Left forelimb (tissue), 1 donor: Measurements from ENCODE around the gene IFT122.
"Not testable (repeated sequence)": the region's sequence is repeated elsewhere in the genome, so short reads cannot be mapped to it uniquely, and the experiment has no call there.

Experiments used
- DNase-seq: peaks from one replicate; pipeline ENCODE4 v3.0.0-alpha.2; 2018; ENCODE audit warnings: low spot score

IFT122 gene

GRCh38 chr3:129540776-129541516 is 100.9 kb downstream of the IFT122 start:
- no peak for DNase-seq

DNA sequence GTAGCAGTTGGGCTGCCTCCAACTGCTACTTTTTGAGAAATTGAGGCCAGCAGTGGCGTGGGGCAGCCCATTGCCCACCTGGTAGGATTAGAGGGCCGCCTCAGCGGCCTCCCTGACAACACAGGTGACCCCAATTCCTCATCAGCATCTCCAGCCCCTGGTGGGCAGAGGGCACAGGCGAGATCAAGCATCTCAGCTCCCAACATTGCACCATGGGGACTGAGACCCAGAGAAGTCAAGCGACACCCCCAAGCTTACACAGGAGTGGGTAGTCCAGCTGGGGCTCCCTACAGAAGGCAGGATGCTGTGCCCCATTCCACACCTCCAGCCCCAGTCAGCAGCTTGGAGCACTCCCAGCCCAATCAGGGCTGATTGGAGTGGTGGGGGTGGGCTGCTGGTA is 102.7 kb downstream of the IFT122 start:
- no peak for DNase-seq

GRCh38 chr3:129543156-129543790 is 103.2 kb downstream of the IFT122 start, which contains the start of gene H1-8:
Gene H1-8 (plus strand): TSS chr3:129543175. CDS start chr3:129543219, 44 bp downstream.
- no peak for DNase-seq

- DNase-seq: no peak
Measured at GRCh38 chr3:129543999-129544398, 104.0 kb downstream of the IFT122 start.

GRCh38 chr3:129545951-129546350 is 105.9 kb downstream of the IFT122 start:
- not testable (repeated sequence) for DNase-seq

- DNase-seq: no peak
Measured at GRCh38 chr3:129547241-129547640, 107.2 kb downstream of the IFT122 start.

DNA sequence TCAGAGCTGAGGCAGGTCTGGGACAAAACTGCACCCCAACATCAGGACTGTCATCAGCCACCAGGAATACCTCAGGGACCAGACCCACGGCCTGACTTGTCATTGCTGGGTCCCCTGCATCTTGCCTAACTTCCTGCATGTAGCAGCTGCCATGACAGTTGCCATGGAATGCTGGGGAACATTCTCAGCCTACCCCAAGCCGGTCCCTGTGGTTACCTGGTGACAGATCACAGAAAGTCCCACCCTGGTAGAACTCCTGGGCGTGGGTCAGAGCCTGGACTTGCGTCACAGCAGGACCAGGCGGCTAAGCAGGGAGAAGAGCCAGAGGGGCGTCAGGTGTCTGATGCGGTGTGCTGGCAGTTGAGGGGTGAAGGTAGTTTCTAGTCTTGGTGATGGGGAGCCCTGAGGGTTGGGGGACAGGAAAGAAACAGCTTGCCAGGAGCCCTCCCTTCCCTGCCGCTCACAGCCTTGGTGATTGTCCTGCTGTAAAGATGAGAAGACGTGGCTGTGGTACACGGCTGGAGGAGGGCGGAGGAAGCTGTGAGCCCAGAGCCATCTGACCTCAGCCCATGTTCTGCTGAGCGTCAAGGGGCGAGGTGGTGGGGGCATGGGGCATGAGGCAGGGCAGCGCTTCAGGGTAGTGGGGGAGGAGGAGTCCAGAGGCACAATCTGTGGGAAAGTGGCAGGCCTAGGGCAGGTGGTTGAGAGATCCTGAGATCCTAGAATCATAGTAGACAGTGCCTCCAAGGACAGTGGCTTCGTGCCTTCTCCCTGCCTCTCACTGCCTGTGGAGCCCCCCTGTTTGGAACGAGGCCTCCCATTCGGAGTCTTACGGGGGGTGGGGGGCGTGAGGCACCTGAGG is 108.3 kb downstream of the IFT122 start:
- no peak for DNase-seq

DNA sequence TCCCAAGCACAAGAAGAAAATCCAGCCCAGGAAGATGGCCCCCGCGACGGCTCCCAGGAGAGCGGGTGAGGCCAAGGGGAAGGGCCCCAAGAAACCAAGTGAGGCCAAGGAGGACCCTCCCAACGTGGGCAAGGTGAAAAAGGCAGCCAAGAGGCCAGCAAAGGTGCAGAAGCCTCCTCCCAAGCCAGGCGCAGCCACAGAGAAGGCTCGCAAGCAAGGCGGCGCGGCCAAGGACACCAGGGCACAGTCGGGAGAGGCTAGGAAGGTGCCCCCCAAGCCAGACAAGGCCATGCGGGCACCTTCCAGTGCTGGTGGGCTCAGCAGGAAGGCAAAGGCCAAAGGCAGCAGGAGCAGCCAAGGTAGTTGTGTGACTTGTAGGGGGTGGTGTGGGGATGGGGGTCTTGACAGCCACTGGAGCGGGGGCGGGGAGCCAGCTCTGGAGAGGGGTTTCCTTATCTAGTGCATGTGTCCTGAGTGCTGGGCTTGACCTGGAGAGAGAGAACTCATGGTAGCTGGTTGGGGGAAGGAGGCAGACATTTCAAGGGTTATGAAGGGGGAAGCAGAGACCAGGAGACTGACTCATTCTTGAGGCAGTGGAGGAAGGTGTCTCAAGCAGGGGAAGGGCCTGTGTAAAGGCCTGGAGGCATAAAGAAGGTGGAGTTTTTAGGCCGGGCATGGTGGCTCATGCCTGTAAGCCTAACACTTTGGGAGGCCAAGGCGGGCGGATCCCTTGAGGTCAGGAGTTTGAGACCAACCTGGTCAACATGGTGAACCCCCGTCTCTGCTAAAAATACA is 109.2 kb downstream of the IFT122 start:
- no peak for DNase-seq

GRCh38 chr3:129549805-129550204 is 109.8 kb downstream of the IFT122 start:
- no peak for DNase-seq

- no peak for DNase-seq
Measured at GRCh38 chr3:129552287-129553050, 112.4 kb downstream of the IFT122 start.

DNA sequence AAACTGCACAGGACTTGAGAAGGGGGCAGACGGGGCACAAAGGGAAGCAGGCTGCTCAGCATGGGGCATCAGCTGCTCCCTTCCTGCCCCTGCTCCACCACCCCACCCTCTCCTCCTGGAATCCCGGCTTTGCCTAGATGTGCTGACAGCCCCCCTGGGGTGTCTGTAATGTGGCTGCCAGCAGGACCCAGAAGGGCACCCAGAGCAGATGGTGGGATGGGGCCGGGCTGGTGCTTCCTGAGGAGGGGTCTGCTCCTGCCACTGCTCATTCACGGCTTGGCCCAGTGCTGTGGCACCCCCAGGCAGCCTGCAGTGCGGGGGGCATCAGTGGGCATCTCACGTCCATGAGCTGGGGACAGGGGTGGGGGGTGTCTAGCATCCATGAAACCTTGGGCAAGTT is 113.1 kb downstream of the IFT122 start:
- no peak for DNase-seq

DNA sequence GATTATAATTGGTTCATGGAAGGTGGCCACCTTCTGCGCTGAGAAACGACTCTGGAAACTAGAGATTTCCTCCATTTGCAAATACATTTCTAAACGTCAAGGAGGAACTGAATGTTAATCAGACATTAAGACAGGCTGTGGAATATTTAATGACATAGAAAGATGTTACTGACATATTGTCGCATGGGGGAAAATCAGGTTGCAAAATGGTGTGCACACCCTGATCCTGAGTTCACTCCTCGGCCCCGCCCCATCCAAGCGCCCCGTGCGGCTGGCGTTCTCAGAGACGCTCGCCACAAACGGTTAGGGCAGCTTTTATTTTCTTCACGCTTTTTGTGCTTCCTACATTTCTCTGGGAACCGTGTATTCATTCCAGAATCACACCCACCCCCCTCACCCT is 113.7 kb downstream of the IFT122 start:
- no peak for DNase-seq

DNA sequence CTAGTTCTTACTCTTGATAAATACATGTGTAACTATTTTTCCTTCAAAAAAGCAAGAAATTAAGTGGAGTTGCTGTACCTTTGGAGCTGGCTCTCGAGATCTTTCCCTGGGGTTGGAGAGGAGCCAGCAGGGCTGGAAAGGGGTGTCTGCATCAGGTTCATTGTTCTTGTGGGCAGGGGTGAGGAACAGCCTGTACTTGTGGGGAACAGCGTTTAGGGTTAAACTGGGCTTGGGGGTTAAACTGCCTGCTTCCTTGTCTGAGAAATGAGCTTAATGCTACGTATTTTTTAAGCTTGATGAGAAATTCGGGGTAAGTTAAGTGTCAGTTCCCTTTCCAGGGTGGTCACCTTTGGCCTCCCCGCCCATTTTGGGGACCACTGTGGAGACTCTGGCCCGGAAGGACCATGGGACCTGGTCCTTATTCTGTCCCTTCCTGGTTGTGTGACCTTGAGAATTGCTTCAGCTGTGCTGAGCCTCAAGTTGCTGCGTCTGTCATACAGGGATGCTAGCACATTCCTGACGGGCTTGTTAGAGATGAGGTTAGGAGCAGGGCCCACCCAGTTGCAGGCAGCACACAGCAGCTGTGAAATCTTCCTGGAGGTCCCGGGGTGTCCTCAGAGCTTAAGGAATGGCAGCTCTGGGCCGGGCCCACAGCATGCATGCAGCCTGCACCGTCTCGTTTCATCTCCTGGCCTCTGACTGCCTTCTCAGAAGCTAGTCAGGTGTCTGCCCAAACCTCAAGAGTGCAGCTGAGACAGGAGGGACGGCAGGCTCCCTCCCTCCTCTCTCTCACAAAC is 114.5 kb downstream of the IFT122 start:
- no peak for DNase-seq

DNA sequence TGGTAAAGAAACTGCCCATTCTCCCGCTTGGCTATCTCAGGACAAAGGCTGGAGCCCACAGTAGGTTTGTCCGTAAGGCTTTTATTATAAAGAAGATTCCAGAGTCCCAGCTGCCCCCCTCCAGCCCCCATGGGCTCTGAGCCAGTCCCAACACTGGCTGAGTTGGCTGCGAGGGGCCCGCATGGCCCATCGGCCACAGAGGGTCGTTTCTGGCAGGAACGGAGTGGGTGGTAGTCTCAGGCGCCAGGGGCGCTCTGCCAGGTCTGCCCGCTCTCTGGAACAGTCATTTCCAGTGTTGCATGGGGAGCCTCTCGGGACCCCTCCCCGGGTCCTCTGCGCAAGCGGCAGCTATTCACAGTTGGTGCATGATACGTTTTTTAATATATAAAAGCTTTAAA is 115.1 kb downstream of the IFT122 start:
- no peak for DNase-seq

DNA sequence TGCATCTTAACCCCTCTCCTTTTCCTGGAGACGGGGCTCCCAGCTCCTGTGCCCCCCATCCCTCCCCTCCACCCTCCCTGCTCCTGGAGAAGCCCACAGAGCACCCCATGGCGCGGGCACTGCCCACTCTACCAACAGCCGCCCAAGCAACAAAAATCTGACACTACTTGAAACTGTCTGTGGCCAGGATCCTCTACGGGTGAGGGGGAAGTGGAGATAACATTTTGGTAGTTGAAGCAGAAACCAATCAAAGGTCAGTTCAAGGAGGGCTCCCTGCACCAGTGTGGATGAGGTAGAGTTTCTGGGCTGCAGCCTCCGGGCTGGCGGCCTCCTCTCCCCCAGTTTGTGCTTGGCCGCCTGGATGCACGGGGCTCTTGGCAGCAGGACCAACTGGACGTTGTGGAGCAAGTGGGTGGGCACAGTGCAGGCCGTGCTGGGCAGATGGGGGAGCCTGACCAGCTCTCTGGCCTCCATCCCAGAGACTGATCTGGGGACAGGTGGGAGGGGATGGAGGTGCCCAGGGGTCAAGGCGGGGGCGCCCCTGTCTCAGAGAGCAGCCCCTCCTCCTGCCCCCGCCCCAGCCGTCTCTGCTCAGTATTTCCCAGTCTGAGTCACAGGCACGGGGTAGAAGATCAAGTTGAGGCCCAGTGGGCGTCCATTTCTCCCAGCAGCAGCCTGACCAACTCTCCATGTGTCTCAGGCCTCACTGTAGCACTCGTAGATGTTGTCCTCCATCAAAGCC is 115.8 kb downstream of the IFT122 start:
- DNase-seq: no peak

- no peak for DNase-seq
Measured at GRCh38 chr3:129556358-129556695, 116.3 kb downstream of the IFT122 start.

DNA sequence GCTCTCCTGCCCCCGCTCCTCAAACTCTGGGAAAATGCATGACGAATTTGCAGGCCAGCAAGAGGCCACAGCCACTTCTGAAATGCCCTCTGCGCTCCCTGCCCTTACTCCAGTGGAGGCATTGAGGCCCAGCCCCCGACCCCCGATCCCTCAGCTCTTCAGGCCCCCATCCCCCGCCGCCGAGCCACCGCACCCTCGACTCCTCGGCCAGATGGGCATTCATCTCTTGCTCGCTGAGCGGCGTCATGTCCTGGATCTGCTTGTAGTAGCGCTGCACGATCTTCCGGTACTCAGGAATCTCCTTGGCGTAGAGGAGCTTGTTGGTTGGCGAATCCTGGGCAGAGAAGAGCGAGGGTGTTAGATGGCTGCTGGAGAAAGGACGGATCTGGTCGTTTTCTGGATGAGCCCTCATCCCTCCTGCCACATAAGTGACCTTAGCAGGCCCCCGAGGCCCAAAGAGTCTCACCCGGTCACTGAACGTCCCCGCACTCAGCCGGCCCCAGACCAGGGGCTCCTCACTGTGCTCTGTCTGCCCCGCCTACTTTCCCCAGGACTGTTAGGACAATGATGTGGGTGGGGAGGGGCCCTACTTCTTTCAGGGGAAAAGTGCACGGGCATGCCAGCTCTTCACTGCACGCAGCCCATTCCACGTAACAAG is 117.0 kb downstream of the IFT122 start:
- no peak for DNase-seq

DNA sequence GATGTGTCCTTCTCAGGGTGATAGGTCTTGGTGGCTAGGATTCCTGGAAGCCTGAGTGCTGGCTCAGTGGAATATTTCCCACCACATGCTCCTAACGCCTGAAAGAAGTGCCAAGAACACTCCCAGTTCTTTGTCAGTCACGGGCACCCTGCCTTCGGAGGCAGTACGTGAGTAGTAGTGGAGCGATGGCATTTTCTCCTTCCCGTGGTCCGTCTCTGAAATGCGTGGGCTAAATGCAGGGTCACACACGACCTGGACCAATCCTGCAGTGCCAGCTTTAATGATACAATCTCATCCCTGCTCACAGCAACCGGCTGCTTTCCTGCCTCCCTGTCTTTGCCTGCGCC is 117.5 kb downstream of the IFT122 start:
- DNase-seq: no peak

GRCh38 chr3:129558081-129558771 is 118.2 kb downstream of the IFT122 start:
- no peak for DNase-seq
